AG04449 (cell line): ENCODE measurements around the gene ATP5PD.

Experiments used
- CTCF ChIA-PET: fragments of 350-600 bp; formaldehyde crosslinking; extraction: SDS; loops from one replicate; lab custom pipeline; 2021; ENCODE audit warnings: antibody characterized with exemption; lab: Yijun Ruan, JAX
- POLR2A ChIA-PET: fragments of 400-600, 350-600 bp; formaldehyde crosslinking; extraction: SDS; loops from one replicate; lab custom pipeline; 2020; ENCODE audit warnings: antibody characterized with exemption, inconsistent platforms; lab: Yijun Ruan, JAX
- DNase-seq: peaks from one replicate; pipeline ENCODE4 v3.0.0-alpha.2; 2010; ENCODE audit warnings: low read depth, low spot score
- H3K4me3 ChIP-seq: 2 replicates; pipeline ENCODE4 v1.5.1; 2011; ENCODE audit warnings: low read depth, mild to moderate bottlenecking, control low read depth, low read length
- CTCF ChIP-seq: IDR thresholded peaks from one replicate; pipeline ENCODE4 v1.5.1; 2011; ENCODE audit warnings: mild to moderate bottlenecking, moderate library complexity, low read length, control low read depth, inconsistent platforms; ENCODE audit not compliant: insufficient read depth; ENCODE audit errors: missing control alignments

ATP5PD gene

GRCh38 chr17:75020331-75021110 lies 26.2 kb downstream of the ATP5PD start:
- H3K4me3 ChIP-seq: no peak overlapping the region
- POLR2A ChIA-PET: no interaction called here
- DNase-seq: no peak
- CTCF ChIA-PET: no interaction called here
- TF ChIP-seq CTCF: no peak

- ChIA-PET POLR2A (interaction anchor here (0.7 kb wide), 1 partner anchor 12 kb away, joined by 5 read pairs; no protein-coding TSS in a partner anchor), CTCF (interaction anchor here (0.6 to 1.9 kb wide), 3 partner anchors 31 to 151 kb away, joined by 4 to 6 read pairs (median 5); no protein-coding TSS in a partner anchor)
- no peak for DNase-seq
- H3K4me3 ChIP-seq: no peak overlapping the region
- no peak for TF ChIP-seq CTCF
These were observed 27.1 kb downstream of the ATP5PD start for GRCh38 chr17:75019710-75020109.

GRCh38 chr17:75019146-75019545 lies 27.6 kb downstream of the ATP5PD start:
- H3K4me3 ChIP-seq: no peak overlapping the region
- no peak for TF ChIP-seq CTCF
- ChIA-PET POLR2A (interaction anchor here (0.7 kb wide), 1 partner anchor 12 kb away, joined by 5 read pairs; no protein-coding TSS in a partner anchor), CTCF (interaction anchor here (0.6 to 1.9 kb wide), 5 partner anchors 30 to 152 kb away, joined by 3 to 6 read pairs (median 4); no protein-coding TSS in a partner anchor)
- DNase-seq: no peak

GRCh38 chr17:75013092-75013559 lies 33.6 kb downstream of the ATP5PD start:
- ChIA-PET CTCF (interaction anchor here (0.6 to 5.0 kb wide), 21 partner anchors 10 to 268 kb away, joined by 3 to 74 read pairs (median 6); partner anchors contain the start of genes CDR2L, NT5C, OTOP2 and USH1G), POLR2A (interaction anchor here (0.7 to 3.3 kb wide), 10 partner anchors 10 to 141 kb away, joined by 3 to 45 read pairs (median 6); partner anchors contain the start of genes ATP5PD, CDR2L, JPT1 and KCTD2)
- no peak for TF ChIP-seq CTCF

GRCh38 chr17:75012346-75013091 lies 34.2 kb downstream of the ATP5PD start, which contains the start of gene MRPL58:
Gene MRPL58 (plus strand): TSS chr17:75012670. CDS start chr17:75012687, 17 bp downstream.
- CTCF ChIA-PET: interaction anchor here (0.6 to 5.0 kb wide), 26 partner anchors 10 to 267 kb away, joined by 3 to 74 read pairs (median 4); partner anchors contain the start of genes CDR2L, NT5C, OTOP2 and USH1G
- TF ChIP-seq CTCF: peak; percentile 70
- no peak for DNase-seq
- H3K4me3 ChIP-seq: peak within 1 kb of the TSS; percentile 86
- POLR2A ChIA-PET: interaction anchor here (0.9 to 3.3 kb wide), 12 partner anchors 10 to 142 kb away, joined by 3 to 45 read pairs (median 4); partner anchors contain the start of genes ATP5PD, CDR2L, JPT1 and KCTD2

More at GRCh38 chr17:75013092-75013559, 33.6 kb downstream of the ATP5PD start:
- peak overlapping the region; percentile 86 for H3K4me3 ChIP-seq
- DNase-seq: no peak
